ENCODE data around the gene ZNF521. TPM values are rescaled to one million over a fixed set of nuclear protein-coding genes. Genes with fewer than 3 reads are reported as not detected.

The ZNF521 gene
- total and polyA plus RNA-seq, 8 donors, result 16.6 to 60.6 (median 47.3) TPM

- Histone ChIP-seq H3K4me3 (no peak overlapping the region), H3K27me3 (no peaks in the 10 kb centered on the region), H3K36me3 (no peaks in the 10 kb centered on the region), H3K9me3 (no peaks in the 10 kb centered on the region), H3K4me1 (peaks cover 0 to 5% of the 10 kb centered on the region in 2 donors), H3K27ac (no peak overlapping the region)
- DNase-seq (no peak), ATAC-seq (no peak)
- intact Hi-C loops (cut with DNase I), result no loop called here
- TF ChIP-seq CTCF (IDR thresholded peaks at IDR 0.05), result no peak
Measured at GRCh38 chr18:25100418-25100817, 251.5 kb downstream of the ZNF521 start.

GRCh38 chr18:25099895-25100294 is 252.1 kb downstream of the ZNF521 start:
- no peaks in the 10 kb centered on the region for H3K36me3 ChIP-seq
- ATAC-seq (no peak), DNase-seq (peak in 1 of 4 donors; percentile 52)
- intact Hi-C loops (cut with DNase I), result no loop called here
- H3K9me3 ChIP-seq, result no peaks in the 10 kb centered on the region
- no peaks in the 10 kb centered on the region for H3K27me3 ChIP-seq
- TF ChIP-seq CTCF (IDR thresholded peaks at IDR 0.05), result no peak
- H3K4me3 ChIP-seq, result no peak overlapping the region
- peaks cover 0 to 5% of the 10 kb centered on the region in 2 donors for H3K4me1 ChIP-seq
- H3K27ac ChIP-seq, result no peak overlapping the region

GRCh38 chr18:25097569-25098056 is 254.4 kb downstream of the ZNF521 start:
- Histone ChIP-seq H3K27ac (peak overlapping the region; percentile 49 to 55), H3K4me3 (no peak overlapping the region), H3K4me1 (peaks cover 0 to 5% of the 10 kb centered on the region in 2 donors), H3K9me3 (no peaks in the 10 kb centered on the region), H3K36me3 (no peaks in the 10 kb centered on the region), H3K27me3 (no peaks in the 10 kb centered on the region)
- intact Hi-C loops (cut with DNase I), result no loop called here
- ATAC-seq, result no peak
- DNase-seq, result no peak
- no peak for TF ChIP-seq CTCF (IDR thresholded peaks at IDR 0.05)

- H3K36me3 ChIP-seq, result no peaks in the 10 kb centered on the region
- H3K27me3 ChIP-seq, result no peaks in the 10 kb centered on the region
- no peak for TF ChIP-seq CTCF (IDR thresholded peaks at IDR 0.05)
- no peak for ATAC-seq
- H3K27ac ChIP-seq, result peak overlapping the region; percentile 49 to 55
- no peak for DNase-seq
- H3K4me3 ChIP-seq, result no peak overlapping the region
- H3K9me3 ChIP-seq, result no peaks in the 10 kb centered on the region
- H3K4me1 ChIP-seq, result peaks cover 0 to 5% of the 10 kb centered on the region in 2 donors
- intact Hi-C loops (cut with DNase I), result no loop called here
Measured at GRCh38 chr18:25097057-25097456, 254.9 kb downstream of the ZNF521 start.

GRCh38 chr18:25093141-25093540 is 258.8 kb downstream of the ZNF521 start:
- ATAC-seq, result no peak
- Histone ChIP-seq H3K9me3 (no peaks in the 10 kb centered on the region), H3K27me3 (no peaks in the 10 kb centered on the region), H3K4me3 (no peak overlapping the region), H3K36me3 (no peaks in the 10 kb centered on the region), H3K27ac (no peak overlapping the region), H3K4me1 (peaks cover 0 to 4% of the 10 kb centered on the region in 2 donors)
- intact Hi-C loops (cut with DNase I), result no loop called here
- no peak for TF ChIP-seq CTCF (IDR thresholded peaks at IDR 0.05)
- DNase-seq, result no peak

Data from left lung (tissue), 10 donors.